H9 (cell line): ENCODE results near the gene APOOL. TPM values are rescaled to one million over a fixed set of nuclear protein-coding genes. Genes with fewer than 3 reads are reported as not detected.

Source experiments
- DNase-seq: peaks from one replicate; pipeline ENCODE4 v3.0.0-alpha.2; 2017
- H2AFZ ChIP-seq: one replicate; pipeline ENCODE4 v1.6.1; 2013; ENCODE audit warnings: mild to moderate bottlenecking, low read length, control low read depth, moderate library complexity
- H2AK5ac ChIP-seq: 2 replicates; pipeline ENCODE4 v1.6.1; 2013; ENCODE audit warnings: low read length, control low read depth, mixed read lengths; ENCODE audit not compliant: insufficient read length
- H2BK120ac ChIP-seq: one replicate; pipeline ENCODE4 v1.6.1; 2013; ENCODE audit warnings: low read depth, mild to moderate bottlenecking, low read length, control low read depth, inconsistent platforms; ENCODE audit not compliant: poor library complexity, severe bottlenecking
- H2BK12ac ChIP-seq: 2 replicates; pipeline ENCODE4 v1.6.1; 2013; ENCODE audit warnings: low read length, control low read depth, mixed read lengths, low read depth; ENCODE audit not compliant: insufficient read length
- H2BK15ac ChIP-seq: 2 replicates; pipeline ENCODE4 v1.6.1; 2013; ENCODE audit warnings: low read depth, low read length, control low read depth
- H2BK20ac ChIP-seq: one replicate; pipeline ENCODE4 v1.6.1; 2013; ENCODE audit warnings: low read depth, mild to moderate bottlenecking, low read length, control low read depth, inconsistent platforms; ENCODE audit not compliant: poor library complexity, severe bottlenecking
- H2BK5ac ChIP-seq: 2 replicates; pipeline ENCODE4 v1.6.1; 2013; ENCODE audit warnings: low read length, control low read depth, mixed read lengths; ENCODE audit not compliant: insufficient read length
- H3K14ac ChIP-seq: 2 replicates; pipeline ENCODE4 v1.6.1; 2013; ENCODE audit warnings: low read length, control low read depth; ENCODE audit not compliant: insufficient read depth
- H3K18ac ChIP-seq: 2 replicates; pipeline ENCODE4 v1.6.1; 2013; ENCODE audit warnings: low read depth, mild to moderate bottlenecking, mixed read lengths, low read length, control low read depth; ENCODE audit not compliant: insufficient read length
- H3K23ac ChIP-seq: 2 replicates; pipeline ENCODE4 v1.6.1; 2013; ENCODE audit warnings: low read length, control low read depth, mixed read lengths, low read depth; ENCODE audit not compliant: insufficient read length
- H3K23me2 ChIP-seq: 2 replicates; pipeline ENCODE4 v1.6.1; 2013; ENCODE audit warnings: low read depth, mild to moderate bottlenecking, mixed read lengths, low read length, control low read depth; ENCODE audit not compliant: insufficient read length, poor library complexity, severe bottlenecking
- H3K27ac ChIP-seq: 2 replicates; pipeline ENCODE4 v1.5.1; 2013; ENCODE audit warnings: low read length, control low read depth, mixed read lengths, low read depth; ENCODE audit not compliant: insufficient read length
- H3K27me3 ChIP-seq: 2 replicates; pipeline ENCODE4 v1.6.1; 2013; ENCODE audit warnings: low read length, control low read depth, inconsistent platforms; ENCODE audit not compliant: insufficient read depth
- H3K4ac ChIP-seq: 2 replicates; pipeline ENCODE4 v1.6.1; 2013; ENCODE audit warnings: low read depth, mild to moderate bottlenecking, control low read depth, inconsistent platforms, low read length, moderate library complexity
- H3K4me1 ChIP-seq: 2 replicates; pipeline ENCODE4 v1.6.1; 2013; ENCODE audit warnings: low read length, control low read depth, inconsistent platforms; ENCODE audit not compliant: insufficient read depth
- H3K4me2 ChIP-seq: 2 replicates; pipeline ENCODE4 v1.6.1; 2013; ENCODE audit warnings: low read length, control low read depth, mixed read lengths; ENCODE audit not compliant: insufficient read length, insufficient read depth
- H3K56ac ChIP-seq: 2 replicates; pipeline ENCODE4 v1.6.1; 2013; ENCODE audit warnings: low read depth, mild to moderate bottlenecking, mixed read lengths, low read length, control low read depth; ENCODE audit not compliant: insufficient read length
- H3K79me1 ChIP-seq: 2 replicates; pipeline ENCODE4 v1.6.1; 2013; ENCODE audit warnings: low read depth, mild to moderate bottlenecking, moderate library complexity, low read length, control low read depth, inconsistent platforms; ENCODE audit not compliant: insufficient read depth, poor library complexity, severe bottlenecking
- H3K79me2 ChIP-seq: 2 replicates; pipeline ENCODE4 v1.6.1; 2013; ENCODE audit warnings: low read length, control low read depth, inconsistent platforms; ENCODE audit not compliant: insufficient read depth
- H3K9ac ChIP-seq: 2 replicates; pipeline ENCODE4 v1.6.1; 2013; ENCODE audit warnings: low read length, control low read depth, mixed read lengths; ENCODE audit not compliant: insufficient read length; ENCODE audit errors: extremely low read depth
- H3K9me3 ChIP-seq: one replicate; pipeline ENCODE4 v1.6.1; 2013; ENCODE audit warnings: low read depth, low read length, inconsistent platforms; ENCODE audit not compliant: control insufficient read depth
- H3T11ph ChIP-seq: one replicate; pipeline ENCODE4 v1.6.1; 2013; ENCODE audit warnings: mild to moderate bottlenecking, low read length, control low read depth, inconsistent platforms
- H4K20me1 ChIP-seq: one replicate; pipeline ENCODE4 v1.6.1; 2013; ENCODE audit not compliant: control insufficient read depth, insufficient read length, insufficient read depth
- H4K5ac ChIP-seq: 2 replicates; pipeline ENCODE4 v1.6.1; 2013; ENCODE audit warnings: low read depth, mild to moderate bottlenecking, mixed read lengths, low read length, control low read depth; ENCODE audit not compliant: insufficient read length
- H4K8ac ChIP-seq: replicated peaks from 2 replicates; pipeline ENCODE4 v1.6.1; 2013; ENCODE audit warnings: low read length, control low read depth, mixed read lengths, low read depth; ENCODE audit not compliant: insufficient read length
- H4K91ac ChIP-seq: 2 replicates; pipeline ENCODE4 v1.6.1; 2013; ENCODE audit warnings: low read depth, mild to moderate bottlenecking, moderate library complexity, mixed read lengths, low read length, control low read depth; ENCODE audit not compliant: insufficient read length
- H3K27ac Mint-ChIP-seq, 3 experiments: 2 replicates in 2 of 3; 3 replicates in 1 of 3; pipeline ENCODE4 v1.8.0; 2020 to 2021; ENCODE audit warnings: mixed read lengths in 3 of 3, mild to moderate bottlenecking in 1 of 3, moderate library complexity in 1 of 3
- H3K27me3 Mint-ChIP-seq: 2 replicates; pipeline ENCODE4 v1.8.0; 2021; ENCODE audit warnings: low read depth, mild to moderate bottlenecking, moderate library complexity, mixed read lengths
- H3K36me3 Mint-ChIP-seq, 3 experiments: 2 replicates in 2 of 3; 3 replicates in 1 of 3; pipeline ENCODE4 v1.8.0; 2020 to 2021; ENCODE audit warnings: low read depth in 3 of 3, mixed read lengths in 3 of 3; ENCODE audit not compliant: insufficient read depth in 1 of 3
- H3K4me1 Mint-ChIP-seq, 2 experiments: 2 replicates each; pipeline ENCODE4 v1.8.0; 2020; ENCODE audit warnings: mixed read lengths in 2 of 2
- H3K4me3 Mint-ChIP-seq, 2 experiments: 2 replicates in 1 of 2; 3 replicates in 1 of 2; pipeline ENCODE4 v1.8.0; 2020 to 2021; ENCODE audit warnings: mild to moderate bottlenecking in 2 of 2, mixed read lengths in 2 of 2, moderate library complexity in 1 of 2
- H3K9me3 Mint-ChIP-seq, 2 experiments: 2 replicates in 1 of 2; 3 replicates in 1 of 2; pipeline ENCODE4 v1.8.0; 2020; ENCODE audit warnings: mild to moderate bottlenecking in 2 of 2, mixed read lengths in 2 of 2, moderate library complexity in 1 of 2
- CTCF ChIP-seq: fragments of 200-600 bp; sonication (generic); conservative IDR thresholded peaks from 3 replicates; pipeline ENCODE4 v1.8.0; 2021; ENCODE audit warnings: antibody characterized with exemption, mild to moderate bottlenecking
- WGBS: extraction: QIAGEN DNeasy Blood & Tissue Kit; methylation state at CpG from one replicate; pipeline ENCODE4 v1.1.7; 2013; ENCODE audit warnings: missing lambda C conversion rate, low lambda C conversion rate, mixed read lengths; ENCODE audit not compliant: insufficient read length; ENCODE audit errors: extremely low coverage; 5-methylcytosine and 5-hydroxymethylcytosine counted together
- total RNA-seq: library from RNA; stranded (reverse); gene quantifications from 2 replicates; pipeline ENCODE4 v1.2.1, GENCODE V29; 2021

Gene APOOL
- total RNA-seq, 1 experiment from 2014 or later, result 8.0 TPM

DNA sequence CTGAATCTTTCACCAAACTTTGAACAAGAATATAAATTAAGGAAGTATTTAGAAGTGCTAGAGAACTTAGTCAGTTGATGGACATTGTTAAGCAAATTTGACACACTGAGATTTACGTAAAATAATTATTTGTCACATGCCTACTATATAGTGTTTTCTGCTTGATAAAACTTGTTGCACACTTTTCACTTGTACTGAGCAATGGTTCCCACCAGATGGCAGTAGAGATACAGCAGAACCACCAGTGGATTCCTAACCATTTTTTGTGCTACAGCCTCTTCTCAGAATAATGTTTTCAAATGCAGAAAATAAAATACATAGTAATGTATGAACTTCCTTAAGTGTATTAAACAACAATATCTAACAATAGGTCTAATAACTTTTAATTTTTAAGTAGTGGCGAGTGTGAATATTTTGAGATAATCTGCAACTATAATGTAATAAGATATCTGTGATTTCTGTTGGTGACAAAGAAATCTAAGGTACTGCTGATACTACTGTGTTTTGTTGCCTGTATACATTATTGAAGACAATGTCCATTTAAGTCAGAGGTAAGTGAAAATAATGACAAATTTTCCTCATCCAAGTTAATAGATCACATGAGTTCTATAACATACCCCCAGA, 81.2 kb downstream of the APOOL start:
- no peak overlapping the region for H3K4me2 ChIP-seq
- no peak overlapping the region for H3K4me3 Mint-ChIP-seq
- no peak overlapping the region for H3K9ac ChIP-seq
- H3K18ac ChIP-seq, result no peak overlapping the region
- peaks cover 5% of the 10 kb centered on the region for H3K9me3 ChIP-seq
- H3K4ac ChIP-seq, result no peak overlapping the region
- no CpG with 5 or more reads among the region's 2 CpGs for WGBS
- no peak overlapping the region for H2BK120ac ChIP-seq
- no peaks in the 10 kb centered on the region for H3K79me1 ChIP-seq
- no peak overlapping the region for H3K56ac ChIP-seq
- H3K23ac ChIP-seq, result no peak overlapping the region
- no peak overlapping the region for H3K27ac ChIP-seq
- H3K23me2 ChIP-seq, result no peaks in the 10 kb centered on the region
- H4K91ac ChIP-seq, result no peak overlapping the region
- no peak overlapping the region for H2BK12ac ChIP-seq
- H3K79me2 ChIP-seq, result no peaks in the 10 kb centered on the region
- H3K27ac Mint-ChIP-seq, result no peak overlapping the region
- H4K20me1 ChIP-seq, result no peaks in the 10 kb centered on the region
- H2BK5ac ChIP-seq, result no peak overlapping the region
- H3K4me1 ChIP-seq, result no peaks in the 10 kb centered on the region
- H4K5ac ChIP-seq, result no peak overlapping the region
- no peak overlapping the region for H2AFZ ChIP-seq
- peak; percentile 78 for TF ChIP-seq CTCF
- no peaks in the 10 kb centered on the region; the same call in 1 of the 2 replicates for H3K27me3 Mint-ChIP-seq
- no peak overlapping the region for H2AK5ac ChIP-seq
- H3K9me3 Mint-ChIP-seq, result peaks cover 49 to 57% of the 10 kb centered on the region in 2 experiments
- no peak overlapping the region for H4K8ac ChIP-seq
- no peak overlapping the region for H2BK20ac ChIP-seq
- no peaks in the 10 kb centered on the region for H3K4me1 Mint-ChIP-seq
- H2BK15ac ChIP-seq, result no peak overlapping the region
- DNase-seq, result no peak
- no peak overlapping the region for H3T11ph ChIP-seq
- no peak overlapping the region for H3K14ac ChIP-seq
- H3K36me3 Mint-ChIP-seq, result peaks cover 16 to 34% (median 32%) of the 10 kb centered on the region in 3 experiments
- H3K27me3 ChIP-seq, result no peaks in the 10 kb centered on the region
